Smooth muscle cell (in vitro differentiated cells): ENCODE data around the gene HEXIM2. TPM values are rescaled to one million over a fixed set of nuclear protein-coding genes. Genes with fewer than 3 reads are reported as not detected.

Experiments
- DNase-seq: peaks from one replicate; lab custom pipeline; 2025; ENCODE audit not compliant: unreplicated experiment; lab: John Stamatoyannopoulos, UW
- H2AFZ ChIP-seq: fragments of 200-600 bp; sonication (generic); 2 replicates; pipeline ENCODE4 v1.6.0; 2016; ENCODE audit warnings: antibody characterized with exemption, low read depth, mild to moderate bottlenecking
- H3F3A ChIP-seq: fragments of 200-600 bp; sonication (generic); 2 replicates; pipeline ENCODE4 v1.6.0; 2017; ENCODE audit warnings: antibody characterized with exemption, low read depth
- H3K27ac ChIP-seq: fragments of 200-600 bp; sonication (generic); 2 replicates; pipeline ENCODE4 v1.5.1; 2016; ENCODE audit warnings: low read depth, mild to moderate bottlenecking
- H3K27me3 ChIP-seq: fragments of 200-600 bp; sonication (generic); 2 replicates; pipeline ENCODE4 v1.6.1; 2016; ENCODE audit warnings: low read depth, mild to moderate bottlenecking
- H3K36me3 ChIP-seq: fragments of 200-600 bp; sonication (generic); 2 replicates; pipeline ENCODE4 v1.5.1; 2016; ENCODE audit warnings: low read depth
- H3K4me1 ChIP-seq: fragments of 200-600 bp; sonication (generic); 2 replicates; pipeline ENCODE4 v1.5.1; 2016; ENCODE audit warnings: low read depth
- H3K4me2 ChIP-seq: fragments of 200-600 bp; sonication (generic); 2 replicates; pipeline ENCODE4 v1.6.0; 2016; ENCODE audit warnings: mild to moderate bottlenecking
- H3K4me3 ChIP-seq: fragments of 200-600 bp; sonication (generic); 2 replicates; pipeline ENCODE4 v1.5.1; 2016; ENCODE audit warnings: mild to moderate bottlenecking
- H3K79me2 ChIP-seq: fragments of 200-600 bp; sonication (generic); 2 replicates; pipeline ENCODE4 v1.6.0; 2016; ENCODE audit warnings: low read depth, mild to moderate bottlenecking
- H3K9ac ChIP-seq: fragments of 200-600 bp; sonication (generic); 2 replicates; pipeline ENCODE4 v1.6.0; 2016; ENCODE audit warnings: low read depth
- H3K9me3 ChIP-seq: fragments of 200-600 bp; sonication (generic); replicated peaks from 2 replicates; pipeline ENCODE4 v1.5.1; 2016; ENCODE audit warnings: low read depth
- H4K20me1 ChIP-seq: fragments of 200-600 bp; sonication (generic); 2 replicates; pipeline ENCODE4 v1.6.0; 2016; ENCODE audit warnings: low read depth
- CTCF ChIP-seq: fragments of 200-600 bp; sonication (generic); IDR thresholded peaks from 2 replicates; pipeline ENCODE4 v1.5.1; 2017; ENCODE audit warnings: borderline replicate concordance, mild to moderate bottlenecking, antibody characterized with exemption; ENCODE audit not compliant: insufficient read depth, poor library complexity, severe bottlenecking
- WGBS: methylation state at CpG from one replicate; pipeline ENCODE4 v1.1.7; 2016; ENCODE audit warnings: low lambda C conversion rate; 5-methylcytosine and 5-hydroxymethylcytosine counted together
- polyA plus RNA-seq: library from polyadenylated mRNA; unstranded; fragments of >200 nt; fragmentation: Nextera tagmentation; extraction: Ambion mirVana; gene quantifications from 2 replicates; pipeline ENCODE4 v1.2.1, GENCODE V29; 2016
- total RNA-seq: library from RNA; depleted of rRNA; stranded (reverse); fragments of >200 nt; gene quantifications from 2 replicates; pipeline ENCODE4 v1.2.3, GENCODE V29; 2014

Gene HEXIM2
- total and polyA plus RNA-seq, 2 experiments from 2014 or later = 3.4 to 6.8 TPM

- H3K9ac ChIP-seq = no peak overlapping the region
- H3K27me3 ChIP-seq = no peaks in the 10 kb centered on the region
- no peaks in the 10 kb centered on the region for H3K36me3 ChIP-seq
- H3K9me3 ChIP-seq = no peaks in the 10 kb centered on the region
- H3K4me2 ChIP-seq = no peak overlapping the region
- H2AFZ ChIP-seq = no peak overlapping the region
- H3K79me2 ChIP-seq = peaks cover 58% of the 10 kb centered on the region
- H3F3A ChIP-seq = peaks cover 37% of the 10 kb centered on the region
- no peak for TF ChIP-seq CTCF
- H3K4me3 ChIP-seq = no peak overlapping the region
- H3K4me1 ChIP-seq = peaks cover 28% of the 10 kb centered on the region
- H3K27ac ChIP-seq = peak overlapping the region; percentile 55
- 55% methylated on average over 2 of the region's 2 CpGs for WGBS
- no peak for DNase-seq
- H4K20me1 ChIP-seq = peaks cover 66% of the 10 kb centered on the region
These were observed 6.2 kb upstream of the HEXIM2 start for GRCh38 chr17:45155483-45155882.

- Histone ChIP-seq H4K20me1 (peaks cover 59% of the 10 kb centered on the region), H3K4me3 (no peak overlapping the region), H3K9ac (no peak overlapping the region), H3K27me3 (no peaks in the 10 kb centered on the region), H3K27ac (no peak overlapping the region), H3F3A (peaks cover 30% of the 10 kb centered on the region), H3K9me3 (no peaks in the 10 kb centered on the region), H2AFZ (no peak overlapping the region), H3K79me2 (peaks cover 58% of the 10 kb centered on the region), H3K4me1 (peaks cover 24% of the 10 kb centered on the region), H3K36me3 (no peaks in the 10 kb centered on the region), H3K4me2 (no peak overlapping the region)
- TF ChIP-seq CTCF = no peak
- DNase-seq = no peak
- WGBS = 89% methylated on average over 3 of the region's 3 CpGs
These were observed 5.4 kb upstream of the HEXIM2 start for GRCh38 chr17:45156242-45156641.

GRCh38 chr17:45160447-45161287 lies 1.0 kb upstream of the HEXIM2 start:
- peak overlapping the region; percentile 100 for H3K9ac ChIP-seq
- no peaks in the 10 kb centered on the region for H3K9me3 ChIP-seq
- peaks cover 32% of the 10 kb centered on the region for H4K20me1 ChIP-seq
- H3K27me3 ChIP-seq = no peaks in the 10 kb centered on the region
- H3K4me2 ChIP-seq = peak overlapping the region; percentile 90
- H2AFZ ChIP-seq = no peak overlapping the region
- peak overlapping the region; percentile 76 for H3K4me3 ChIP-seq
- no peaks in the 10 kb centered on the region for H3K36me3 ChIP-seq
- H3F3A ChIP-seq = peaks cover 25% of the 10 kb centered on the region
- H3K79me2 ChIP-seq = peaks cover 40% of the 10 kb centered on the region
- TF ChIP-seq CTCF = peak; percentile 9
- peak overlapping the region; percentile 99 for H3K27ac ChIP-seq
- 2% methylated on average over 44 of the region's 48 CpGs for WGBS
- H3K4me1 ChIP-seq = peaks cover 22% of the 10 kb centered on the region
- DNase-seq = peak; percentile 60
